SJCRH30 (cell line): ENCODE measurements around the gene FAM53C. TPM values are rescaled to one million over a fixed set of nuclear protein-coding genes. Genes with fewer than 3 reads are reported as not detected.

Experiments
- DNase-seq, 2 experiments: peaks; one replicate each; pipeline ENCODE4 v3.0.0-alpha.2; 2015 to 2020
- H3K27ac ChIP-seq: fragments of 250-450 bp; sonication (Bioruptor Pico); 2 replicates; pipeline ENCODE4 v1.5.1; 2020; ENCODE audit warnings: mild to moderate bottlenecking, moderate library complexity
- H3K27me3 ChIP-seq: fragments of 250-450 bp; sonication (Bioruptor Pico); 2 replicates; pipeline ENCODE4 v1.5.1; 2020; ENCODE audit warnings: mild to moderate bottlenecking, moderate library complexity
- H3K36me3 ChIP-seq: fragments of 250-450 bp; sonication (Bioruptor Pico); 2 replicates; pipeline ENCODE4 v1.5.1; 2020; ENCODE audit warnings: mild to moderate bottlenecking, moderate library complexity
- H3K4me1 ChIP-seq: fragments of 250-450 bp; sonication (Bioruptor Pico); 2 replicates; pipeline ENCODE4 v1.5.1; 2020; ENCODE audit warnings: mild to moderate bottlenecking, moderate library complexity
- H3K4me3 ChIP-seq: fragments of 250-450 bp; sonication (Bioruptor Pico); 2 replicates; pipeline ENCODE4 v1.5.1; 2020; ENCODE audit warnings: mild to moderate bottlenecking, moderate library complexity
- H3K9me3 ChIP-seq: fragments of 250-450 bp; sonication (Bioruptor Pico); replicated peaks from 2 replicates; pipeline ENCODE4 v1.5.1; 2020; ENCODE audit warnings: mild to moderate bottlenecking, moderate library complexity
- total RNA-seq: library from RNA; depleted of rRNA; stranded (reverse); fragments of >200 nt; shearing (Covaris generic); gene quantifications from 2 replicates; pipeline ENCODE4 v1.2.3, GENCODE V29; 2014

FAM53C gene
- total RNA-seq, 1 experiment from 2014 or later, result 40.3 TPM

GRCh38 chr5:138339464-138339863, 1.4 kb downstream of the FAM53C start:
- no peaks in the 10 kb centered on the region for H3K9me3 ChIP-seq
- peaks cover 27% of the 10 kb centered on the region for H3K36me3 ChIP-seq
- H3K27ac ChIP-seq, result no peak overlapping the region
- no peak for DNase-seq
- H3K27me3 ChIP-seq, result no peaks in the 10 kb centered on the region
- peak overlapping the region; percentile 74 for H3K4me3 ChIP-seq
- H3K4me1 ChIP-seq, result 0 out of 2 replicates have a peak, but pooled peaks cover 2% of the 10 kb centered on the region

GRCh38 chr5:138340008-138340407, 1.9 kb downstream of the FAM53C start:
- Histone ChIP-seq H3K27me3 (no peaks in the 10 kb centered on the region), H3K4me3 (no peak overlapping the region)
- no peak for DNase-seq

GRCh38 chr5:138344887-138345622, 7.0 kb downstream of the FAM53C start:
- peaks cover 58% of the 10 kb centered on the region for H3K36me3 ChIP-seq
- H3K27ac ChIP-seq, result no peak overlapping the region
- no peak for DNase-seq
- no peak overlapping the region for H3K4me3 ChIP-seq
- no peaks in the 10 kb centered on the region for H3K9me3 ChIP-seq
- H3K4me1 ChIP-seq, result no peaks in the 10 kb centered on the region
- H3K27me3 ChIP-seq, result no peaks in the 10 kb centered on the region

More at GRCh38 chr5:138340008-138340407, 1.9 kb downstream of the FAM53C start:
- Histone ChIP-seq H3K4me1 (0 out of 2 replicates have a peak, but pooled peaks cover 2% of the 10 kb centered on the region), H3K36me3 (peaks cover 33% of the 10 kb centered on the region), H3K9me3 (no peaks in the 10 kb centered on the region), H3K27ac (no peak overlapping the region)

- peaks cover 48% of the 10 kb centered on the region for H3K36me3 ChIP-seq
Observed at GRCh38 chr5:138346889-138347288, 8.8 kb downstream of the FAM53C start.

DNA sequence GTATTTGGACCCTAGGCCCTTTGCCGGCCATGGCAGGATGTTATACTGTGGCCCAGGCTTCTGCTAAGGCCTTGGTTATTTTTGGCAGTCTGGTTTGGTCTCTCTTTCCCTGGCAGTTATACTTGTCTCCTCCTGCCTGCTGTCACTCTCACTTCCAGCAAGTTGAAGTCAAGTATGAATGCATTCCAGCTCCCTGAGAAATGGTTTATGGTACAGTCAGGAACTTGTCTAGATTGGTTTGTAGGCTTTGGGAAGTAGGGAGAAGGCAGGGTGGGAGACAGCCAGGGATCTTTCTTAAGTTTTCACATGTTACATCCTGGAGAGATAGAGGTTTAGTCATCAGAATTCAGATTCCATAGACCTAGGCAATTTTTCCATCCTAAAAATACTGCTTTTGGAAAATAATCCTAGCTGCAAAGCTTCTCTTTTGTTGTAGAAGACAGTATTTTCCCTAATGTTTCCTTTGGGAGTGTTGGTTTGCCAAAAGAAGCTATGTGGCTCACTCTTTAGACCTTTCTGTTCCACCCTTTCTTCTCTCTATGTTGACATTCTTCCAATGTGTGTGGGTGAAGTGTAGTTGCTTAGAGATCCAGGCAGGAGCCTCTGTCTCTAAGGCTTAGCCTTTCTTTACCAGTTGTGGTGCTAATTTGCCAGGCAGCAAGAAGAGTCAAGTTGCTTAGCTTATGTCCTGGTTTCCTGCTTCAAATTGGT, 11.9 kb downstream of the FAM53C start:
- Histone ChIP-seq H3K27me3 (no peaks in the 10 kb centered on the region), H3K4me3 (no peak overlapping the region), H3K36me3 (peaks cover 30% of the 10 kb centered on the region), H3K4me1 (peaks cover 8% of the 10 kb centered on the region; the same call in 1 of the 2 replicates), H3K27ac (no peak overlapping the region), H3K9me3 (no peaks in the 10 kb centered on the region)
- DNase-seq, result no peak

More at GRCh38 chr5:138346889-138347288, 8.8 kb downstream of the FAM53C start:
- Histone ChIP-seq H3K4me1 (no peaks in the 10 kb centered on the region), H3K27me3 (no peaks in the 10 kb centered on the region), H3K27ac (no peak overlapping the region), H3K9me3 (no peaks in the 10 kb centered on the region), H3K4me3 (no peak overlapping the region)
- no peak for DNase-seq

- DNase-seq, result no peak
- H3K4me1 ChIP-seq, result peaks cover 12% of the 10 kb centered on the region; the same call in 1 of the 2 replicates
- H3K27me3 ChIP-seq, result no peaks in the 10 kb centered on the region
- H3K27ac ChIP-seq, result no peak overlapping the region
- no peaks in the 10 kb centered on the region for H3K9me3 ChIP-seq
- H3K36me3 ChIP-seq, result peaks cover 25% of the 10 kb centered on the region
- no peak overlapping the region for H3K4me3 ChIP-seq
Observed at GRCh38 chr5:138350563-138350890, 12.5 kb downstream of the FAM53C start.

GRCh38 chr5:138351056-138351455, 13.0 kb downstream of the FAM53C start:
- Histone ChIP-seq H3K4me1 (peaks cover 12% of the 10 kb centered on the region; the same call in 1 of the 2 replicates), H3K27ac (no peak overlapping the region), H3K4me3 (no peak overlapping the region), H3K9me3 (no peaks in the 10 kb centered on the region), H3K36me3 (peaks cover 19% of the 10 kb centered on the region), H3K27me3 (no peaks in the 10 kb centered on the region)
- no peak for DNase-seq

- H3K4me3 ChIP-seq, result no peak overlapping the region
- H3K4me1 ChIP-seq, result peaks cover 12% of the 10 kb centered on the region; the same call in 1 of the 2 replicates
- H3K27ac ChIP-seq, result no peak overlapping the region
- no peaks in the 10 kb centered on the region for H3K9me3 ChIP-seq
- peaks cover 17% of the 10 kb centered on the region for H3K36me3 ChIP-seq
- no peaks in the 10 kb centered on the region for H3K27me3 ChIP-seq
- DNase-seq, result no peak
Observed at GRCh38 chr5:138351517-138351916, 13.5 kb downstream of the FAM53C start.

GRCh38 chr5:138352071-138352721, 14.1 kb downstream of the FAM53C start, which contains the start of gene KDM3B:
KDM3B (plus strand) TSS chr5:138352685; CDS start chr5:138352796, 111 bp downstream.
- Histone ChIP-seq H3K4me3 (peak within 1 kb of the TSS; percentile 87), H3K9me3 (no peaks in the 10 kb centered on the region), H3K36me3 (peaks cover 11% of the 10 kb centered on the region; the same call in 1 of the 2 replicates), H3K4me1 (peaks cover 12% of the 10 kb centered on the region; the same call in 1 of the 2 replicates), H3K27me3 (no peaks in the 10 kb centered on the region), H3K27ac (peak within 1 kb of the TSS; percentile 73)
- DNase-seq, result peak; percentile 81 to 92

- H3K36me3 ChIP-seq, result peaks cover 4% of the 10 kb centered on the region; the same call in 1 of the 2 replicates
- H3K27me3 ChIP-seq, result no peaks in the 10 kb centered on the region
- peak overlapping the region; percentile 87 for H3K4me3 ChIP-seq
- H3K27ac ChIP-seq, result peak overlapping the region; percentile 73
- H3K9me3 ChIP-seq, result no peaks in the 10 kb centered on the region
- H3K4me1 ChIP-seq, result peaks cover 12% of the 10 kb centered on the region; the same call in 1 of the 2 replicates
- DNase-seq, result peak; percentile 70 to 73
Observed at GRCh38 chr5:138352722-138353559, 14.9 kb downstream of the FAM53C start.

- Histone ChIP-seq H3K4me3 (peak overlapping the region; percentile 87), H3K27ac (peak overlapping the region; percentile 73), H3K9me3 (no peaks in the 10 kb centered on the region), H3K36me3 (no peaks in the 10 kb centered on the region), H3K4me1 (peaks cover 12% of the 10 kb centered on the region; the same call in 1 of the 2 replicates), H3K27me3 (no peaks in the 10 kb centered on the region)
- no peak for DNase-seq
Observed at GRCh38 chr5:138353560-138354080, 15.6 kb downstream of the FAM53C start.

GRCh38 chr5:138354387-138354786, 16.3 kb downstream of the FAM53C start:
- Histone ChIP-seq H3K4me3 (peak overlapping the region; percentile 87), H3K4me1 (peaks cover 12% of the 10 kb centered on the region; the same call in 1 of the 2 replicates), H3K27ac (no peak overlapping the region), H3K36me3 (no peaks in the 10 kb centered on the region), H3K27me3 (no peaks in the 10 kb centered on the region), H3K9me3 (no peaks in the 10 kb centered on the region)
- peak in 1 of 2 experiments; percentile 16 for DNase-seq

GRCh38 chr5:138354926-138355378, 16.9 kb downstream of the FAM53C start:
- DNase-seq, result peak; percentile 55 to 81
- Histone ChIP-seq H3K36me3 (no peaks in the 10 kb centered on the region), H3K4me3 (peak overlapping the region; percentile 87), H3K27me3 (no peaks in the 10 kb centered on the region), H3K9me3 (no peaks in the 10 kb centered on the region), H3K27ac (no peak overlapping the region), H3K4me1 (peaks cover 12% of the 10 kb centered on the region)
